HG03135 (cell line): Measurements from ENCODE around the gene SLC2A3.
"Not testable (repeated sequence)": the region's sequence is repeated elsewhere in the genome, so short reads cannot be mapped to it uniquely, and the experiment has no call there.

Source experiments
- ATAC-seq: cut with Tn5 transposase; IDR thresholded peaks from one replicate; pipeline ENCODE4 v1.9.1; 2021; ENCODE audit warnings: mild to moderate bottlenecking, moderate library complexity; ENCODE audit not compliant: unreplicated experiment

SLC2A3 gene

GRCh38 chr12:7917392-7918267 is 18.4 kb downstream of the SLC2A3 start:
- ATAC-seq: no peak

DNA sequence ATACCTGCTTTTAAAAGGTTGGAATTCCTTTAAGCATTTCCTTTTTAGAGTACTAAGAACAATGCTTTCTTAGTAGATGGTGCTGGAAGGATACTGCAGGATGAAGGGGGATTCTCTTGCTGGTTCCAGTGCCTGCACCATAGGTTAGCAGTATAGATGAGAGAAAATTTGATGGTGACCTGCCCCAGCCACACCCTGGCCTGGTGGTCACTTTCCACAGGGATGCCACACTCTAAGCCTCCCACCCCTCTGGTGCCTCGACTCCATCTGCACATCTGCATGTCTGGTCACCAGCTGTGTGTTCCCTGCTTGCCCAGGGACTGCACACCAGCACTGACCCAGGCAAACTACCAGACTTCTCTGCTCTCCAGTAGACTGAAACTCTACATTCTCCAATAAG is 19.1 kb downstream of the SLC2A3 start:
- ATAC-seq: no peak

- no peak for ATAC-seq
Observed at GRCh38 chr12:7915661-7916403, 20.2 kb downstream of the SLC2A3 start.

- ATAC-seq: not testable (repeated sequence)
Observed at GRCh38 chr12:7910106-7910505, 25.9 kb downstream of the SLC2A3 start.

DNA sequence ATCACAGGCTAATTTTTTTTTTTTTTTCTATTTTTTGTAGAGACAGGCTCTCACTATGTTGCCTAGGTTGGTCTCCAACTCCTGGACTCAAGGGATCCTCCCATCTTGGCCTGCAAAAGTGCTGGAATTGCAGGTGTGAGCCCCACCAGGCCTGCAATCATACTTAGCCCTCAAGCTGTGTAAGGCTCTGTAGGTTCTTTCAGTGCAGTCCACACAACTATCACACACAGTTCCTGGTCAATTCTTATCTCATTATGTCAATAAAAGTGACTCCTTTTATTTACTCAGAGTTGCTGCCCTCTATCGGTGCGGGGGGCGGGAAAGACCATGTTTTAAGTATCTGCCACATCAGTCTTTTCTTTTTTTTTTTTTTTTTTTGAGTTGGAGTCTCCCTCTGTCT is 29.0 kb downstream of the SLC2A3 start:
- no peak for ATAC-seq

DNA sequence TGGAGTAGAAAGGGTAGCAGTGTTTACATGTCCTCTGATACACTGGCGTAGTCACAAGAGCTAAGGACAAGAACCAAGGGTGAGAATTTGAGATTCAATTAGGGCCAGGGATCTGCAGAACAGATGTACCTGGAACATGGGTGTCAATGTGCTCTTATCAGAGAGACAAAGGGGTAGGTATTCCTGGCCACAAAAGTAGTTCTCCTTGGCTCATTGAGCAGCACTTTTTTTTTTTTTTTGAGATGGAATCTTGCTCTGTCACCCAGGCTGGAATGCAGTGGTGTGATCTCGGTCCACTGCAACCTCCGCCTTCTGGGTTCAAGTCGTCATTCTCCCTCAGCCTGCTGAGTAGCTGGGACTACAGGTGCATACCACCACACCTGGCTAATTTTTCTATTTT is 29.7 kb downstream of the SLC2A3 start:
- ATAC-seq: not testable (repeated sequence)

- not testable (repeated sequence) for ATAC-seq
Observed at GRCh38 chr12:7905600-7906125, 30.3 kb downstream of the SLC2A3 start.

- ATAC-seq: no peak
Observed at GRCh38 chr12:7905071-7905470, 30.9 kb downstream of the SLC2A3 start.

DNA sequence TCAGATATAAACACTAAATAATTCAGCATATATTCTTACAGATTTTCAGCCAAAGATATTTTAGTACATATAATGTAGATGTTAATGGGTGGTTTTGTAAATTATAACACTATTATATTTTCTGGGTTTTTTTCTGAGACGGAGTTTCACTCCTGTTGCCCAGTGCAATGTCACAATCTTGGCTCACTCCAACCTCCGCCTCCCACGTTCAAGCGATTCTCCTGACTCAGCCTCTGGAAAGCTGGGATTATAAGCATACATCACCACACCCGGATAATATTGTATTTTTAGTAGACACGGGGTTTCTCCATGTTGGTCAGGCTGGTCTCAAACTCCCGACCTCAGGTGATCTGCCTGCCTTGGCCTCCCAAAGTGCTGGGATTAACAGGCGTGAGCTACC is 33.6 kb downstream of the SLC2A3 start:
- not testable (repeated sequence) for ATAC-seq

- no peak for ATAC-seq
Observed at GRCh38 chr12:7899755-7900154, 36.2 kb downstream of the SLC2A3 start.

DNA sequence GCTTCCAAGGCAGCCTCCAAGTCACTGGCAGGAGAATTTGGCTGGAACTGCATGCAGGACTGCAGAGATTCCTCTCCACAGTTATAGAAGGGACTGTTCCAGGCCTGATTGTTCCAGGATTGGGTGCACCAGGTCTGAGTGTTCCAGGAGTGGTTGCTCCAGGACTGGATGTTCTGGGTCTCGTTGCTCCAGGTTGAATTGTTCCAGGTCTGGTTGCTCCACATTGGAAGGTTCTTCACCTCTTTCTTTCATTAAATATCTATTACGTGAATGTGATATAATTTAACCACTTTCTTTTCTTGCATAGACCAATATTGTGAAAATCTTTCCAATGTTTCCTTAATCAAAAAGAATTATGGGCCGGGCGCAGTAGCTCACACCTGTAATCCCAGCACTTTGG is 39.3 kb downstream of the SLC2A3 start:
- ATAC-seq: not testable (repeated sequence)

GRCh38 chr12:7892186-7892980 is 43.6 kb downstream of the SLC2A3 start:
- no peak for ATAC-seq

- no peak for ATAC-seq
Observed at GRCh38 chr12:7884689-7885088, 51.3 kb downstream of the SLC2A3 start.

DNA sequence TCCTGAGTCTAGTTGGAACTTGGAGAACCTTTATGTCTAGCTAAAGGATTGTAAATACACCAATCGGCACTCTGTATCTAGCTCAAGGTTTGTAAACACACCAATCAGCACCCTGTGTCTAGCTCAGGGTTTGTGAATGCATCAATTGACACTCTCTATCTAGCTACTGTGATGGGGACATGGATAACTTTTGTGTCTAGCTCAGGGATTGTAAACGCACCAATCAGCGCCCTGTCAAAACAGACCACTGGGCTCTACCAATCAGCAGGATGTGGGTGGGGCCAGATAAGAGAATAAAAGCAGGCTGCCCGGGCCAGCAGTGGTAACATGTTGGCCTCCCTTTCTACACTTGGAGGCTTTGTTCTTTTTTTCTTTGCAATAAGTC is 54.3 kb downstream of the SLC2A3 start:
- ATAC-seq: not testable (repeated sequence)

DNA sequence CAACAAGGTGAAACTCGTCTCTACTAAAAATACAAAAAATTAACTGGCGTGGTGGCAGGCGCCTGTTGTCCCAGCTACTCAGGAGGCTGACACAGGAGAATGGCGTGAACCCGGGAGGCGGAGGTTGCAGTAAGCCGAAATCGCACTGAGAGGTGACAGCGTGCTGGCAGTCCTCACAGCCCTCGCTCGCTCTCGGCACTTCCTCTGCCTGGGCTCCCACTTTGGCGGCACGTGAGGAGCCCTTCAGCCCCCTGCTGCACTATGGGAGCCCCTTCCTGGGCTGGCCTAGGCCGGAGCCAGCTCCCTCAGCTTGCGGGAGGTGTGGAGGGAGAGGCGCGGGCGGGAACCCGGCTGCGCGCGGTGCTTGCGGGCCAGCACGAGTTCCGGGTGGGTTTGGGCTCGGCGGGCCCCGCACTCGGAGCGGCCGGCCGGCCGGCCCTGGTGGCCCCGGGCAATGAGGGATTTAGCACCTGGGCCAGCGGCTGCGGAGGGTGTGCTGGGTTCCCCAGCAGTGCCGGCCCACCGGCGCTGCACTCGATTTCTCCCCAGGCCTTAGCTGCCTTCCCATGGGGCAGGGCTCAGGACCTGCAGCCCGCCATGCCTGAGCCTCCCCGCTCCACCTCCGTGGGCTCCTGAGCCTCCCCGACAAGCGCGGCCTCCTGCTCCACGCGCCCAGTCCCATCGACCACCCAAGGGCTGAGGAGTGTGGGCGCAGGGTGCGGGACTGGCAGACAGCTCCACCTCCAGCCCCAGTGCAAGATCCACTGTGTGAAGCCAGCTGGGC is 54.8 kb downstream of the SLC2A3 start:
- not testable (repeated sequence) for ATAC-seq

- no peak for ATAC-seq
Observed at GRCh38 chr12:7879246-7879645, 56.7 kb downstream of the SLC2A3 start.

DNA sequence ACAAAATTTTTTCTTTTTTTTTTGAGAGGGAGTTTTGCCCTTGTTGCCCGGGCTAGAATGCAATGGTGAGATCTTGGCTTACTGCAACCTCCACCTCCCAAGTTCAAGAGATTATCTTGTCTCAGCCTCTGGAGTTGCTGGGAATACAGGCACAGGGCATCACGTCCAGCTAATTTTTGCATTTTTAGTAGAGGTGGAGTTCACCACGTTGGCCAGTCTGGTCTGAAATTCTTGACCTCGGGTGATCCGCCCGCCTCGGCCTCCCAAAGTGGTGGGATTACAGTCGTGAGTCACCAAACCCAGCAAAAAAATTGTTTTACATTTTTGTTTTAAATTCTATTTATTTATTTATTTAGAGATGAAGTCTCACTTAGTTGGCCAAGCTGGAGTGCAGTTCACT is 58.6 kb downstream of the SLC2A3 start:
- no peak for ATAC-seq

- ATAC-seq: no peak
Observed at GRCh38 chr12:7872566-7873319, 63.2 kb downstream of the SLC2A3 start, which contains the start of gene SLC2A14. TSS of gene SLC2A14 (minus strand) at chr12:7872915. CDS start at chr12:7869880, 3,035 bp downstream.

- no peak for ATAC-seq
Observed at GRCh38 chr12:7870335-7870734, 65.7 kb downstream of the SLC2A3 start.
